GM19023 (cell line): ENCODE data around the gene RAB10.
"Not testable (repeated sequence)": the region's sequence is repeated elsewhere in the genome, so short reads cannot be mapped to it uniquely, and the experiment has no call there.

Experiments
- ATAC-seq: cut with Tn5 transposase; IDR thresholded peaks from one replicate; pipeline ENCODE4 v1.9.1; 2021; ENCODE audit warnings: mild to moderate bottlenecking, moderate library complexity; ENCODE audit not compliant: unreplicated experiment

The RAB10 gene

DNA sequence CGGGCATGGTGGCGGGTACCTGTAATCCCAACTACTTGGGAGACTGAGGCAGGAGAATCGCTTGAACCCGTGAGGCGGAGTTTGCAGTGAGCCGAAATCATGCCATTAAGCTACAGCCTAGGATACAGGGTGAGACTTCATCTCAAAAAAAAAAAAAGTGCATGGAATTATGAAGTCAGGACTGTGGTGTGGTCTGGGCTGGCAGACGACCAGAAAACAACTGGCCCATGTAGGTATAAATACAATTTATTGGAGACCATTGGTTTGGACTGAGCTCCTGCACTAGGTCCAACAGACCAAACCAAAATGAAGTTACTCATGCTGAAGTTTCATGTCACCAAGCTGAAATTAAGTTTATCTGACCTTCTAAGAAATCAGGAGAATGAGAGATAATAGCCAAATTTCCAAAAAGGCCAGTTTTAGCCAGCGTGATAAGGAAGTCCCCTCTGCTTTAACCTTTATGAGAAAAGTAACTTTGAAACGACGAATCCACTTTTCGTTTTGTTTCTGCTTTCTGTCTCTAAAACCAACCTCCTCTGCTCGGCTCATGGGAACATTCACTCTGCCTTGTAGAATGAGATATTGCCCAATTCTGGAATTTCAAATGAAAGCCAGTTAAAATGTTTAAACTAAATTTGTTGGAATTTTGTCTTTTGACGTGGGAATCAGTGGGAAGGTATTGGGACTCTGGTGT lies 17.7 kb upstream of the RAB10 start:
- no peak for ATAC-seq

- not testable (repeated sequence) for ATAC-seq
Observed at GRCh38 chr2:26016706-26017045, 17.2 kb upstream of the RAB10 start.

- ATAC-seq, result no peak
Observed at GRCh38 chr2:26017464-26018183, 16.3 kb upstream of the RAB10 start.

DNA sequence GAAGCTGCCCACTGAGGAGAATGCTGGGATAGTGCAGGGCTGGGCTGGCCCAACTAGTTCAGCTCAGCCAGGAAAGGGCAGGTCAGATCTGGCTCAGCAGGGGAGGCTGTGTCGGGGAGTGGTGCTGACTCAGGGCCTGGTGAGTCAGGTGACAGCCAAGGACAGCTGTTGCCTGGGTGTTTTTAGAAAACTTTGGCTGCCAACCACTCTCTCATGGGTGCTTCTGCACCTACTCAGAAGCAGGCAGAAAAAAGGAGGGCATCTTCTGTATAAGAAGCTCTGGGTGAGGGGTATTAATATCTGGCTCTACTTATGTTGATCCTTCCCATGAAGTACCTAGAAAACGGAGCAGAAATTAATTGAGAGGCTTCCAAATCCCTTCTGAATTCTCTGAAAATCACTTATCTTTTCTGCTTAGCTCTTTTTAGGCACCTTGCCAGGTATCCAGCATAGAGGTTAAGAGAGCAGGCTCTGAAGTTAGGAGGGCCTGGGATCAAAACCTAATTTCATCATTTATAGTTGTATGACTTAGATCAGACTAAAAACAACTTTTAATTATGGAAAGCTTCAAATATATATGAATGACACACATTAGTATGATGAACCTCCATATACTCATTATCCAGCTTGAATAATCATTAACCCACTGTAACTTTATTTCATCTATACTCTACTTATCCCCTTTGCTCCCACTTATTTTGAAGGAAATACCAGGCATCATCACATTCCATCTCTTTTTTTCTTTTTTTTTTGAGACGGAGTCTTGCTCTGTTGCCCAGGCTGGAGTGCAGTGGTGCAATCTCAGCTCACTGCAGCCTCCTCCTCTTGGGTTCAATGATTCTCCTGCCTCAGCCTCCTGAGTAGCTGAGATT lies 15.5 kb upstream of the RAB10 start:
- no peak for ATAC-seq

DNA sequence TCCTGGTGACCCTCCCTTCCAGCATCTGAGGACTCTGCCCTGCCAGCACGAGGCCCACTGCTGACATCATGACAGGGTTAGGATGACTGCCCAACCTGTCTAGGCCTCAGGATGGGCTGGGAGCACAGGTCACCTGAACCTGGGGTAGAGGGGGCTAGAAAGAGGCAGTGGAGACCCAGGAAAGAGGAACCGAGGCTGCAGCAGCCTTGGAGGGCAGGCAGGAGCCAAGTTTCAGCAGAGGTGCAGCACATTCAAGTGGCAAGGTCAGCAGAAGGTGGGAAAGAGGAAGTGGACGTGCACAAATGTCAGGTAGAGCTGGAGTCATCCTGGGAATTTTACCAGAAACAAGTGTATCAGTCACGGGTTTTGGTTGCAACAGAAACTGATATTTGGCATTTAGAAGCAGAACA lies 13.6 kb upstream of the RAB10 start:
- ATAC-seq, result no peak

DNA sequence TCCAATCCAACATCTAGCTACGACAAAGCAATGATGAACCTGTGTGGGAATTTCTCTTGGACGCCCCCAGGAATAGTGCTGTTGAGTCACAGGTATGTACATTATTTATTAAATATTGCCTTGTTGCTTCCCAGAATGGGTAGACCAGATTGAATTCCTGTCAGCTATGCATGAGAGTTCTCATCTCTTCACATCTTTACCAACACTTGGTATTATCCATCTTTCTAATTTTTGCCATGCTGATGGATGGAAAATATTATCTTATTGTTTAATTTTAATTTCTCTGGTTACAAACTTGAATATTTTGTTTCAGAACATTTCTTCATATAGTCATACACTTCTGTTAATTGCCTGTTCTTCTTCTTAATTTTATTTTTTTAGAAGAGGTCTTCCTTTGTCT lies 9.6 kb upstream of the RAB10 start:
- no peak for ATAC-seq

DNA sequence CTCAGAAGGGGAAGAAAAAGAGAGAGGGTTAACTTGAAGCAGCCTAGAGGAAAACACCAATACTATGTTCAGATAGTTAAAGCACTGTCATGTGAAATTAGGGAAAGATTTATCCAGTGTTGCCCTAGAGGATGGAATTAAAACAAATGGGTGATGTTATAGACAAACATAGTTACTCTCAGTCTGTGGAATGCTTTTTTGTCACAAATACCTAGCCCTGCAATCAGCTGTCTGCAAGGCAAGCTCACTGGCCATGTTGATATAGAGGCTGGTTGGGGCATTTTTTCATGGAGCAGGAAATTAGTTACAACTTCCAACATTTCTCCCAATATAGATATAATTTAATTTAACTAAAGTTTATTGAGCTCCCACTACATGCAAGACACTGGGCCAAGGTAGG lies 8.4 kb upstream of the RAB10 start:
- ATAC-seq, result no peak

- not testable (repeated sequence) for ATAC-seq
Observed at GRCh38 chr2:26028083-26028482, 5.8 kb upstream of the RAB10 start.

DNA sequence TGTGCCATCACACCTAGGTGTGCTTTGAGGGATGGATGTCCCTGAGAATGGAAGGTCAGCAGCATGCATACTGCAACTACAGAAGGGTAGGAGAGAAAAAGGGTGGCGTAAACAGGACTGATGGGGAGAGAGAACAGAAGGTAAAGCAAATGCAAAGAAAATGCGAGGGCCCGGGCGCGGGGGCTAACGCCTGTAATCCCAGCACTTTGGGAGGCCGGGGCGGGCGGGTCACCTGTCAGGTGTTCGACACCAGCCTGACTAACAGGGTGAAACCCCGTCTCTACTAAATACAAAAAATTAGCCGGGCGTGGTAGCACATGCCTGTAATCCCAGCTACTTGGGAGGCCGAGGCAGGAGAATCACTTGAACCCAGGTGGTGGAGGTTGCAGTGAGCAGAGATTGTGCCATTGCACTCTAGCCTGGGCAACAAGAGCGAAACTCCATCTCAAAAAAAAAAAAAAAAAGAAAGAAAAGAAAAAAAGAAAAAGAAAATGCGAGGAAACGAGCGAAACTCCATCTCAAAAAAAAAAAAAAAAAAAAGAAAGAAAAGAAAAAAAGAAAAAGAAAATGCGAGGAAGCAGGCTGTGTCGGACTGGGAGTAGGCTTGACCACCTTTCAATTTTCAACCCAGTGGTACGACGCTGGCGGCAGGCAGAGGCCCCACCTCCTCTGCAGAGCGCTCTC lies 1.2 kb upstream of the RAB10 start:
- peak; percentile 0 for ATAC-seq

- ATAC-seq, result peak; percentile 31
Observed at GRCh38 chr2:26033270-26033817, 540 bp upstream of the RAB10 start.

DNA sequence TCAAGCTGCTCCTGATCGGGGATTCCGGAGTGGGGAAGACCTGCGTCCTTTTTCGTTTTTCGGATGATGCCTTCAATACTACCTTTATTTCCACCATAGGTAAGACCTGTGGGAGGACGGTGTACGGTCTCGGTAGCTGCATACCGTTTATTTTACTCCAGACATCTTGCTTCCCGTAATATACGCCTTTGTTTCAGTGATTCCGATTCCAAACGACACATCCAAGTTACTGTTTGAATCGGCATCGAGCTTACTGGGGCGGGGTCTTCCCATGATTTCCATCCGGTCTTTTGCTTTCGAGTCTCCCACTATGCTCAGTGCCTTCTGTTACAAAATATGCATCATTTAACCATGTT lies 731 bp downstream of the RAB10 start:
- ATAC-seq, result no peak

DNA sequence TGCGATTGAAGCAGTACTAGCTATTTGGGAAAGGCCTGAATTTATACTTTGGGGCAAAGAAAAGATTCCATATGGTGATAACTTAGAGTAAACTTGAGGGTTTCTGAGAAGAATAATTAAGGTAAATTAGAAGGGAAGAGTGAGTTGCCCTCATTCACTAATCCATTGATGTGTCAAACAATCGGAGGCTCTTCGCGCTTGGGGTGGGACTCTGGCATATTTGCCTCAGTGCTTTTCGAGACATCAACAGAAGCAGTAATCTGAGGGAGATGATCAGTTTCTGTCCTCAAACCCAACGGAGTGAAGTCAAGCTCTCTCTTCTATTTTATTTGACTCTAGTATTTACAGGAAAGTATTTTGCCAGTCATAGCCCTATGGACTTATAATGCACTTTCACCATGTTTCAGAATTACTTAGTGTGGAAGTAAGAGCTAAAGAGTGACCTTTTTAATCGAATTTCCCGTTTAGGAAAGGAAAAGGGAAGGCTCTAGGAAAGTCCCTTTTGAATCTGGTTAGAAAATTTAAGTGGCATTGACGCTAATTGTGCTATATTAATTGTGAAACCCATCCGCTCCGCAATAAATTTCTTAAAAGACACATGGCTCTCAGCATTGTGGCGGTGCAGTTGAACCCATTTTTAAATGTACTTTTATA lies 1.3 kb downstream of the RAB10 start:
- ATAC-seq, result no peak

- ATAC-seq, result no peak
Observed at GRCh38 chr2:26039603-26040323, 5.9 kb downstream of the RAB10 start.

GRCh38 chr2:26043109-26043508 lies 9.2 kb downstream of the RAB10 start:
- ATAC-seq, result no peak

DNA sequence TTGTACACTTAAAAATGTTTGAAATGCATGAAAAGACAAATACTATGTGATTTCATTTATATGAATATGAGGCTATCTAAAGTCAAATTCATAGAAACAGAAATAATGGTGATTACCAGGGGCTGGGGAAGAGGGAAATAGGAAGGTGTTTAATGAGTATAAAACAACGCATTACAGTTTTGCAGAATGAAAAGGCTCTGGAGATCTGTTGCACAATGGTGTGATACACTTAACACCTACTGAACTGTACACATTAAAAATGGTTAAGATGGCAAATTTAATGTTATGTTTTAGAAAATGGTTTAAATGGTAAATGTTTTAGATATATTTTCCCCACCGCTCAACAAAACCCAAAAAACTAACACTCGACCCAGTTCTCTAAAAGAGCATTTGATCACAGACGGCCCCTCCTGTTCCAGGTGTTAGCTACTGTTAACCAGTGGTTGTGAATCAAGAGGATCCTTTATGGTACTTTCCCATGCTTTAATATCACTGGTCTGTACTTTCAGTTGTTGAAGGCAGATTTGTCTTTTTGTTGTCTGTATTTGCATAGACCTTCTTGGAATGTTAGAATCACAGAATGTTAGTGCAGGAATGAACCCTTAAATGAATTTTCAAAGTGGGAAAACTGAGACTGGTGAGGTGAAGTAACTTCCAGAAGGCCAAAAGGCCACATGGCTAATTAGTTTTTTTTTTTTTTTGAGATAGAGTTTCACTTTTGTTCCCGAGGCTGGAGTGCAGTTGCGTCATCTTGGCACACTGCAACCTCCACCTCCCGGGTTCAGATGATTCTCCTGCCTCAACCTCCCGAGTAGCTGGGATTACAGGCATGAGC lies 10.2 kb downstream of the RAB10 start:
- no peak for ATAC-seq

DNA sequence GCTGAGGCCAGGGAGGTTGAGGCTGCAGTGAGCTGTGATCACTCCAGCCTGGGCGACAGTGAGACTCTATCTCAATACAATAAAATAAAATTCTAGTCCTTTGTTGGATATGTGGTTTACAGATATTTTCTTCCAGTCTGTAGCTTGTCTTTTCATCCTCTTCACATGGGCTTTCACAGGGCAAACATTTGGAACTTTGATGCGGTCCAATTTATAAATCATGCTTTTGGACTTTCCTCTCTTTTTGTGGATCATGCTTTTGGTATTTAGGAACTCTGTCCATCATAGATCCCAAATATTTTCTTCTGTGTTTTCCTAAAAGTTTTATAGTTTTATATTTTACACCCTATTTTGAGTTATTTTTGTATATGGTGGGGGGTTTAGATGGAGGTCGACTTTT lies 14.9 kb downstream of the RAB10 start:
- no peak for ATAC-seq

- ATAC-seq, result no peak
Observed at GRCh38 chr2:26049641-26050040, 15.8 kb downstream of the RAB10 start.

GRCh38 chr2:26052740-26053139 lies 18.9 kb downstream of the RAB10 start:
- ATAC-seq, result no peak
